GM21360 (cell line): ENCODE measurements around the gene DPYSL4.

ENCODE experiments used
- ATAC-seq: cut with Tn5 transposase; IDR thresholded peaks from one replicate; pipeline ENCODE4 v1.9.1; 2021; ENCODE audit warnings: mild to moderate bottlenecking, moderate library complexity; ENCODE audit not compliant: unreplicated experiment

The DPYSL4 gene

DNA sequence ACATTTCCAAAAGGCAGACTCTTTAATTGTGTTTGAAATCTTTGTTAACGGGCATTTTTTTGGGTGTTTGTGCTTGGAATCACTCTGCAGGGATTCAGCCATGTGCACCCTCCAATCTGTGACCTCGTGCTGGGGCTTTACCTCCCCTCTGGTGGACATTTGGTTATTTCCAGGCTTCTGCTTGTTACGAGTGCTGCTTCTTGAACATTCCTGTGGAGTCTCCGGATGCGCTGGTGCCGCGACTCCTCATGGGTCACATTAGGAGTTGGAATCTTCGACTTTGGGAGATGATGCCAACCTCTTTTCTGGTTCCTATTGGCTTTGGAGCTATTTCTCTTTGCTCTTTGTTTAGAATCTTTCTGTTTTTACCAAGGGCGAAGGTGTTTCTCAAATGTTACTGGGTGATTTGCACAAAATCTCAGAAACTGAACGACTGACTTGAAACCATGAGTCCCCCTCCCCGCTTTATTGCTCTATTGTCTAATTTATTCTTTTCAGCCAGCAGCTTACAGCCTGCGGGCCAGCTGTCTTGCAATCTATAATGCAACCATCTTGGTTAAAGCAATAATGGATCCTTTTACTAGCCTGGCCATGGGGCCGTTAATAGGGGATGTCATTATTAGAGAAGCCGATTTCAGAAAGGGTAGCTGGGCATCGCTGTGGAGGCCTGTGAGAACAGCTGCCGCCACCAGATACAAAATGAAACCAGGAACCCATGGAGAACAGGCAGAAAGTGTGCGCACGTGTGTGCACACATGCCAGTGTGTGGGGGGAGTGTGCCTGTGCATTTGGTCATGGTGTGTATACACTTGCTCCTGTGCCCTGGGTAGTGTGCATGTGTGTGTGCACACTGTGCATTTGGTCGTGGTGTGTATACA lies 9.9 kb upstream of the DPYSL4 start:
- ATAC-seq = no peak

DNA sequence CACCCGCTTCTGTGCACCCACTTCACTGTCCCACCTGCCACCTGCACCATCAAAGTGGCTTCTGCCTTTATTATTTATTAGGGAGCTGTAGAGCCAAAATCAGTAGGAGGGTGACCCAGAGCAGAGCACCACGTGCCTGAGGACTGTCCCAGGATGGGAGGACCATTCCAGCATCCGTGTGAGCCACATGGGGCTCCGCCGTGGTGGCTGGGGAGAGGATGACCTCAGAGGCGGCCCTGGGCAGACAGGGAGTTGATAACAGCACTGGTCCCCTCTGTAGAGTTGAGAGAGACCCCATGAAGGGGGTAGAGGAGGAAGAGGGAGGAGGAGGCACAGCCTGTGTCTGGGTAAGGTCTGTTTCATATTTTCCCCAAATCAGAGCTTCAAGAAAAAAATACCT lies 8.7 kb upstream of the DPYSL4 start:
- ATAC-seq = no peak

GRCh38 chr10:132178672-132179545 lies 7.8 kb upstream of the DPYSL4 start:
- ATAC-seq = no peak

DNA sequence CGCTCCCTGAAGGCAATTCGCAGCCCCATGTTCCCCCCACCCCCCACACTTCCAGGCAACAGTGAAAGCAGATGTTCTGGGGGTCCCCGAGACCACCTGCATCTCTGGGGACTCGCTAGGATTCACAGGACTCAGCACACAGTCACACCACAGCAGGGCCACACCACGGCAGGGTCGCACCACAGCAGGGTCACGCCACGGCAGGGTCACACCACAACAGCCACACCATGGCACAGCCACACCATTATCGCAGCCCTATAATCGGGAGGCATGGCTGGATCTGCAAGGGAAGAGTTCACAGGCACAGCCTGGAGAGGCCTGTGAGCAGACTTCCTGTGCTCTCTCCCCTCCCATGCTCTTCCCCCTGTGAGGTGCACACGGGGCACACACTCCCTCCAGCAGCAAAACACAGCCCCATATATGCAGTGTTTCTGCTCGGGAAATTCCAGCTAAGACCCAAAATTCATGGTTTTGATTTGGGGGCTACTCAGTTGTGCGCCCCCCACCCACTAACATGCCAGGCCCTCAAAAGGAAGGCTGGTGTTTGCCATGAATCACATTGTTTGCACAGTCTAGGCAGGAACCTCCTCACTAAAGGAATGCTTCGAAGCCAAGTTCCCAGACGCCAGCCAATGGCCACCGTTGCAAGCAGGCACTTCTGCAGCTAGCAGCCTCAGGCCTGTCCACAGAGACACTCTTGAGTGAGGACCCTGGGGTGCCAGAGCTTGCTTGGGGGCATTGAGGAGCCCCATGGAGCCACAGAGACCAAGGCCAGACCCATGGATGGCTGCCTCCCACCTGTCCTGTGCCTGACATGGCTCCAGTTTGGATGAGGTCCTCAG lies 7.0 kb upstream of the DPYSL4 start:
- ATAC-seq = no peak

GRCh38 chr10:132180736-132181135 lies 6.0 kb upstream of the DPYSL4 start:
- ATAC-seq = no peak

- ATAC-seq = no peak
Observed at GRCh38 chr10:132181691-132182425, 4.9 kb upstream of the DPYSL4 start.

DNA sequence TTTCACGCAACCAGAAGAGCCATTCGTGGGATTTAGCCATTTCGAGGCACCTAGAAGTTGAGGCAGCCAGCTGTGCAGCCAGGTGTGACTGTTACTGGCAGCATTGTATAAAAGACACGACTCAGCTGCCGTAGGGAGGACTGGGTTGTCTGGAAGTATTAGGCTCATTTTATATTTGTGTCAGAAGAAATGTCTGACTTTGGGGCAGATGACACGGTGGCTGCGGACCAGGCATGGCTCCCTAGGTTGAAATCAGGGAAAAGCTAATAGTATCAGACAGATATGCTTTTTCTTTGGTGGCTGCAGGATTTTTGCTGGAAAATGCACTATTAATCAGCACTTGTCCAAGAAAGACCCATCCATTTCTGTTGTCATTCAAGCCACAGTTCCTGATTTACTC lies 4.2 kb upstream of the DPYSL4 start:
- no peak for ATAC-seq

GRCh38 chr10:132183046-132183445 lies 3.7 kb upstream of the DPYSL4 start:
- no peak for ATAC-seq

DNA sequence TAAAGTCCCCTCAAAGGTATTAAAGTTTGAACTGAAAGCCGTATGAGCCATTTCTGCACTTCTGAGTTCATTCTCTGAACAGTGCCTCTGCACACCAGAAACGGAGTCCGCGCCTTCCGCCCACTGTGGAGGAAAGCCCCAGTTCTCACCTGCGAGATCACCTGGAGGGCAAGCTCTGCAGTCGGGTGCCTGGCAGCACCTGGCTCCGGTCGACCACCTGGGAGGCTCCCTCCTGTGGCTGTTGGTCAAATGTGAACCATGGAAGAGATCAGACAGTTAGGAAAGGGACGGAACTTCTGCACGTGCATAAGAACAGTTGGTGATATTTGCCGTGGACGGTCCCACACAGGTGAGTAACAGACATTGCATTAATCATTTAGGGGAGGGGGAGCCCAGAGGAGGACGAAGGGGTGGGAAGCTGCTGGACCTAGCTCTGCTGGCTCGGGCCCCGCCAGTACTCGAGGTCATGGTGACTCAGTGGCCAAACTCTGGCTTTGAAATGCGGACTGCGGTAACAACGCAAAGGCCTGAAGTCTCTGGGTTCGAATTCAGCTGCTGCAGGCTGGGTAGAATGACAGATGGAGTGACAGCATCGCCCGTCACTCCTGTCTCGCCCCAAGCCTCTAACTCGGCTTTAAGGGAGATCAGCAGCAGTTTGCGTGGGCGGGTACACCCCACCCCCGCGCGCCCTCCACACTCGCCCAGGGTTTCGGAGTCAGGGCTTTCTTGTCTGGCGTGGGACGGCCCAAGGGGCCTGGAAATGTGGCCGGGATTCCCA lies 1.7 kb upstream of the DPYSL4 start:
- ATAC-seq = no peak

- no peak for ATAC-seq
Observed at GRCh38 chr10:132185601-132186487, 904 bp upstream of the DPYSL4 start.

- no peak for ATAC-seq
Observed at GRCh38 chr10:132187430-132188138, 836 bp downstream of the DPYSL4 start.

DNA sequence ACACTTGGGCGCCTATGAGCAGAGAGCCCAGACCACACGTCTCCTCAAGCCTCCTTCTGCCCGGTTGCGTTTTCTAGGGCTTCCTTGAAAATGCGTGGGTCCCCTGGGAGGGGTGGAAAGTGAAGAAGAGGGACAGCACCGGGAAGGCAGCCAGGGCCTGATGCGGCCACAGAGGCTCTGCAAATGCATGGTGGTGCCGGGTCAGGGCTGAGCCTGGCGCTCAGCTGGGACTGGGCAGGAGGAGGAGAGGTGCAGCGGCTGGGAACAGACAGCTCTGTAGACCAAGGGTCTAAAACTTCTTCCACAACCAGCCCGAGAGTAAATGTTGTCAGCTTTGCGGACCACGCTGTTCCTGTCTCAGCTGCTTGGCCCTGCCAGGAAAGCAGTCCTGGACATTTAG lies 1.6 kb downstream of the DPYSL4 start:
- no peak for ATAC-seq

DNA sequence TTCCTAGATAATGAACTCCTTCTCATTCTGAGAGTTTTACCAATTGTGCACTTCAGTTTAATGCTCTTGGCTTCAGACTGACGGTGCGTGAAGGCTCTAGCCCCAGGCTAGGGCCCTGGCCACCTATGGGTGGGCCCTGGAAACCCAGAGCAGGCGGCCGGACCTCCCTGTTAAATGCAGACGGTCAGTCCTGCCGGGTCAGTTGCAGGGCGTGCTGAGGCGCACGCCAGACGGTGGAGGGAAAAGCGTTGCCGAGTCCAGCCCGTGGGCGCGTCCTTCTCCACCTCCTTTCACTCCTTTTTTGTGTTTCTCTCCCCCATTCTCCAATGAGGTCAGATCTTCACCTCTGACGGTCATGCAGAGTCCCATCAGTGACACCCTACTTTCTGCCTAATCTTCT lies 2.3 kb downstream of the DPYSL4 start:
- no peak for ATAC-seq

- no peak for ATAC-seq
Observed at GRCh38 chr10:132189810-132190422, 3.2 kb downstream of the DPYSL4 start.

DNA sequence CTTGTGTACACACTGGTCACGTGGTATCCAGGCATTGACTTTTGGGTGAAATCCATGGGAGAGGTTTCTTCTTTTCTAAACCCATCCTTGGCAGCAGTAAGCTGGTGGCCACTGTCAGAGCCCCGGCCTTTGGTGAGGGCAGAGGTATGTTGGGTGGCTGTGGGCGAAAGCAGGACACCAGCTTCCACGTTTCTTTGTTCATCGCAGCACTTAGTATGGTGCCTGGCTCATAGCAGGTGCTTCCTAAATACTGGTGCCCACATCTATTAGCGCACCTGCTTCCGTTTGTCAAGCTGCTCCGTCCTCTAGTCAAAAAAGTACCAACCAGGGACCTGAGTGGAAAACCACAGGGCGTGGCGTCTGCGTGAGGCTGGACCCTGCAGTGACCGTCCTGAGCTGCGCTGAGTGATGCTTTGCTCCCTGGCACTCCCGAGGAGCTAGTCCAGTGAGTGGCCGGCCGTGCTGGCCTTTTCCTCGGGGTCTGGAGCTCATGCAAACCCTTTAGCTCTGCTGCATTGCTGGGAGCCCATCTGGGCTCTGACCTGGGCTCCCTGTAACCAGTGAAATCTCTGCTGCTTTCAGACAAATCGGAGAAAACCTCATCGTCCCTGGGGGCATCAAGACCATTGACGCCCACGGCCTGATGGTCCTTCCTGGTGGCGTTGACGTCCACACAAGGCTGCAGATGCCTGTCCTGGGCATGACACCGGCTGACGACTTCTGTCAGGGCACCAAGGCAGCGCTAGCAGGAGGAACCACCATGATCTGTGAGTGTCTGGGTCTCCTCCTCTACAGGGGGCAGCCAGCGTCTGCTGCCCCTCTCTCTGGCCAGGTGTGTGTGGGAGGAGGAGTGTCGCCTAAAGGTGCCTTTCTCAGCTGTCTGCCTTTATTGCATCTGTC lies 5.6 kb downstream of the DPYSL4 start:
- no peak for ATAC-seq

DNA sequence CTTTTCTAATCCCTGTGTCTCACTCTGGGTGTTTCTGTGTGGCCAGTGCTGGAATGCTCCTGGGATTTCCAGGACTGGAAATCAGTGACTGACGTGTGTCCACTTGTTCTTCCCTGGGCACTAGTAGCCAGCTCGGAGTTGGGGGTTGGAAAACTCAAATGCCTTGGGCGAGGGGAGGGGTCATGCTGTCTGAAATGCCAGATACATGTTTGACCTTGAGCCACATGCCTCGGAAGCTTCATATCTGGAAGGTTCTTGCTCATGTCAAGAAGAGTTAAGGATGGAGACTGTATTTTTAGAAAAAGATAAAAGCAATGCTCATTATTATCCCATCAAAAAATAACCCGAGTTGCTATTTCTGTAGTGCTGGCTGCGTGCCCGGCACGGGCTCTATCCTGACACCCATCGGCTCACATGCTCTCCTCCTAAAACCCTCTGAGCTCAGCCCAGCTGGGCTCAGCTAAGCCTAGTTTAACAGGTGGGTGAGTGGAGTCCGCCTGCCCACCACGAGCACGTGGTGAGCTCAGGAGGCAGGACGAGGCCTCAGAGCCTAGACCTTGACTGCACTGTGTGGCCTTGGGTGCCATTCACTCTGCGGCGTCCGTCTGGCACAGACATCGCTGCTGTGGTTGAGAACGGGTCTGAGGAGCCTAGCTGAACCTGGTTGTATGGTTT lies 6.4 kb downstream of the DPYSL4 start:
- ATAC-seq = no peak
